Esophagus squamous epithelium (tissue), 5 donors: Measurements from ENCODE around the gene SSX2IP. TPM values are rescaled to one million over a fixed set of nuclear protein-coding genes. Genes with fewer than 3 reads are reported as not detected.

ENCODE experiments used
- DNase-seq: peaks from one replicate; lab custom pipeline; 2025; lab: John Stamatoyannopoulos, UW
- H3K27ac ChIP-seq, 4 donors: fragments of 200-600 bp; sonication (generic); one replicate each; pipeline ENCODE4 v1.5.1; 2016 to 2019; ENCODE audit warnings: mild to moderate bottlenecking in 1 of 4
- H3K27me3 ChIP-seq, 4 donors: fragments of 200-600 bp; sonication (generic); 1 replicate in 3 of 4; 2 replicates in 1 of 4; pipeline versions ENCODE4 v1.5.1 to v1.6.0; 2017 to 2021; ENCODE audit warnings: antibody characterized with exemption in 1 of 4
- H3K36me3 ChIP-seq, 3 donors: fragments of 200-600 bp; sonication (generic); one replicate each; pipeline ENCODE4 v1.5.1; 2016 to 2019
- H3K4me1 ChIP-seq, 3 donors: fragments of 200-600 bp; sonication (generic); one replicate each; pipeline ENCODE4 v1.5.1; 2017 to 2019
- H3K4me3 ChIP-seq, 4 donors: fragments of 200-600 bp; sonication (generic); 1 replicate in 3 of 4; 2 replicates in 1 of 4; pipeline ENCODE4 v1.5.1; 2016 to 2019; ENCODE audit warnings: mild to moderate bottlenecking in 2 of 4, moderate library complexity in 1 of 4
- H3K9me3 ChIP-seq, 3 donors: fragments of 200-600 bp; sonication (generic); one replicate each; pipeline ENCODE4 v1.5.1; 2016 to 2019
- CTCF ChIP-seq, 6 experiments: fragments of 450-650 bp in 4 of 6; fragments of 200-600 bp in 2 of 6; sonication (generic) in 2 of 6; IDR thresholded peaks; one replicate each; pipeline ENCODE4 v1.5.1; 2016 to 2019; ENCODE audit warnings: antibody characterized with exemption in 6 of 6, mild to moderate bottlenecking in 4 of 6, moderate library complexity in 4 of 6
- POLR2A ChIP-seq, 4 donors: fragments of 450-650 bp; IDR thresholded peaks; one replicate each; pipeline ENCODE4 v1.6.1; 2017; ENCODE audit warnings: antibody characterized with exemption in 4 of 4, mild to moderate bottlenecking in 4 of 4, moderate library complexity in 3 of 4
- WGBS, 2 donors: methylation state at CpG; one replicate each; pipeline ENCODE4 v1.1.5; 2018; 5-methylcytosine and 5-hydroxymethylcytosine counted together
- intact Hi-C: fragments of 100-400 bp; cut with DNase I; formaldehyde crosslinking; loops from one replicate; pipeline ENCODE4 v1.15.0; 2022
- total RNA-seq, 4 donors: library from RNA; depleted of rRNA; stranded (reverse); fragments of >200 nt; gene quantifications; one replicate each; pipeline ENCODE4 v1.1.0, GENCODE V29; 2016
- donor health status: DM: yes; HTN: yes; CAD: no.

SSX2IP gene
- 10 to 100 TPM in 1 of 4 donors, 1 to 10 TPM in 3; 6.5 to 13.4 (median 8.6) TPM for total RNA-seq

- intact Hi-C loops, result no loop called here
- H3K4me3 ChIP-seq, result peak within 1 kb of the TSS; percentile 84 to 93 (median 89)
- TF ChIP-seq CTCF (IDR thresholded peaks at IDR 0.05) (no peak), POLR2A (IDR thresholded peaks at IDR 0.05) (peak in 1 of 4 donors; percentile 46)
- peak; percentile 80 for DNase-seq
- H3K9me3 ChIP-seq, result no peaks in the 10 kb centered on the region
- peak within 1 kb of the TSS; percentile 88 to 93 (median 90) for H3K27ac ChIP-seq
- peaks cover 0 to 57% (median 8%) of the 10 kb centered on the region in 3 donors for H3K4me1 ChIP-seq
- no peaks in the 10 kb centered on the region for H3K27me3 ChIP-seq
- H3K36me3 ChIP-seq, result no peaks in the 10 kb centered on the region
- 0 to 1% methylated on average over 11 to 17 of the region's 68 CpGs for WGBS, 2 donors
Observed at GRCh38 chr1:84690397-84691121, at the start of gene SSX2IP. SSX2IP (minus strand) TSS chr1:84690461; CDS start chr1:84671219, 19,242 bp downstream.

GRCh38 chr1:84738237-84738636, 48.0 kb upstream of the SSX2IP start:
- intact Hi-C loops, result no loop called here
- DNase-seq, result no peak
- Histone ChIP-seq H3K27me3 (no peaks in the 10 kb centered on the region), H3K4me3 (no peak overlapping the region), H3K4me1 (no peaks in the 10 kb centered on the region), H3K36me3 (no peaks in the 10 kb centered on the region), H3K27ac (no peak overlapping the region), H3K9me3 (no peaks in the 10 kb centered on the region)
- TF ChIP-seq POLR2A (IDR thresholded peaks at IDR 0.05) (no peak), CTCF (IDR thresholded peaks at IDR 0.05) (no peak)
- 93 to 98% methylated on average over 13 of the region's 13 CpGs for WGBS, 2 donors

GRCh38 chr1:84737590-84737989, 47.3 kb upstream of the SSX2IP start:
- TF ChIP-seq POLR2A (IDR thresholded peaks at IDR 0.05) (no peak), CTCF (IDR thresholded peaks at IDR 0.05) (no peak)
- Histone ChIP-seq H3K4me1 (no peaks in the 10 kb centered on the region), H3K9me3 (no peaks in the 10 kb centered on the region), H3K27ac (no peak overlapping the region), H3K36me3 (no peaks in the 10 kb centered on the region), H3K4me3 (no peak overlapping the region), H3K27me3 (no peaks in the 10 kb centered on the region)
- intact Hi-C loops, result no loop called here
- 57 to 79% methylated on average over 4 of the region's 4 CpGs for WGBS, 2 donors
- DNase-seq, result no peak

GRCh38 chr1:84736944-84737343, 46.7 kb upstream of the SSX2IP start:
- H3K27me3 ChIP-seq, result no peaks in the 10 kb centered on the region
- no peak for DNase-seq
- intact Hi-C loops, result no loop called here
- TF ChIP-seq POLR2A (IDR thresholded peaks at IDR 0.05), result no peak
- TF ChIP-seq CTCF (IDR thresholded peaks at IDR 0.05), result no peak
- no peak overlapping the region for H3K4me3 ChIP-seq
- H3K4me1 ChIP-seq, result no peaks in the 10 kb centered on the region
- 80 to 95% methylated on average over 3 of the region's 3 CpGs for WGBS, 2 donors
- no peaks in the 10 kb centered on the region for H3K36me3 ChIP-seq
- H3K27ac ChIP-seq, result no peak overlapping the region
- H3K9me3 ChIP-seq, result no peaks in the 10 kb centered on the region

GRCh38 chr1:84736445-84736844, 46.2 kb upstream of the SSX2IP start:
- Histone ChIP-seq H3K27me3 (no peaks in the 10 kb centered on the region), H3K4me1 (no peaks in the 10 kb centered on the region), H3K27ac (no peak overlapping the region), H3K9me3 (no peaks in the 10 kb centered on the region), H3K36me3 (no peaks in the 10 kb centered on the region), H3K4me3 (no peak overlapping the region)
- TF ChIP-seq CTCF (IDR thresholded peaks at IDR 0.05) (no peak), POLR2A (IDR thresholded peaks at IDR 0.05) (no peak)
- DNase-seq, result no peak
- intact Hi-C loops, result no loop called here
